GM18861 (cell line): ENCODE measurements around the gene ODAD4.
"Not testable (repeated sequence)": the region's sequence is repeated elsewhere in the genome, so short reads cannot be mapped to it uniquely, and the experiment has no call there.

Experiments
- ATAC-seq: cut with Tn5 transposase; IDR thresholded peaks from one replicate; pipeline ENCODE4 v1.9.1; 2021; ENCODE audit not compliant: unreplicated experiment

The ODAD4 gene

DNA sequence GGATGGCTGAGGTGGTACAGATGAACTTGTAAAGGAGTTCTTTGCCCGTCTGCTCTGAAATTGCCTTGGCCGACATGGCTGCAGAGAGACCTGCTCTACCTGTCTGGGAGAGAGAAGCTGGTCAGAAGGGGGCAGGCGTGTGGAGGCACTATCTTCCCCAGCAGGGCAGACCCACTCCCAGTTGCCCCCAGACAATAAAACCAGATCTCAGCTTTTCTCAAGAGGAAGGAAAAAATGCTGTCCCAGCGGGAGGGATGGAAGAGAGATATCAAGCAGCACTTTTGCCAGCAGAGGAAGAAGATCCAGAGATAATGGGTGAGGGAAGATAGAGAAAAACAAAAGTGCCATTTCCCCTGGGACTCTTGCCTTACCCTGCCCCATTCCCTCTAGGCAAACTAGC is 16.6 kb upstream of the ODAD4 start:
- ATAC-seq, result no peak

DNA sequence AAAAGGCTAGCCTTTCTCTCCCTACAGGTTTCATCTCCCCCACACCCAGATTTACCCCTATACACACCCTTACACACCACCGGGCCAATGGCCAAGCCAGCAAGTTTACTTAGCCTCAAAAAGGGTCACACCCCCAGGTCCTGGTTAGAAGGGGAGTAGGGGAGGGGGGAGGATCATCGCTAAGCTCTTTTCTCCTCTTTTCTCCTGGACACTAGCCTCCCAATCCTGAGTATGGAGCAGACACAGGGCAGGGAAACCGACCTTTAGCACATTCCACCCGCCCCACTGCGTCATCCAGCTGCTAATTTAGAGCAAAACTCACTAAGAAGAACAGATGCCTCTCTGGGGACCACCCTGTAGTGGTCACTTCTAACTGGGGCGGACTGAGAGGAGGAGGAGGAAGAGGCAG is 16.1 kb upstream of the ODAD4 start:
- ATAC-seq, result no peak

DNA sequence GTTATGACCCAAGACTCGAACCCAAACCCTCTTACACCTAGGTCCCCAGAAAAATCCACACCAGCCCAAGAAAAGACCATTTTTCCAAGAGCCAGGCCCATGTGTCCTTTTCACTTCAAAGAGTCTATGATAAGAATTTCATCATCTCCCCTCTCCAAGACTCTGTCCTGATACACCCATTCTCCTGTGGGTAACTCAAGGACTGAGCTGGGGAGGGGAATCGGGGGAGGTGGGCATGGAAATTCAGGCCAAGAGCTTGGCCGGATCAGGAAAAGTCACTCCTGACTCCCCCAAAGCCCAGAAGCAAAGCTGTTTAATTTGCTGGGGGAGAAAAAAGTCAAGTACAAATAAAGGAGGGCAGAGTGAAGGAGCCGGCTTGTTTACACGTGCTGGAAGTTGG is 15.4 kb upstream of the ODAD4 start:
- no peak for ATAC-seq

DNA sequence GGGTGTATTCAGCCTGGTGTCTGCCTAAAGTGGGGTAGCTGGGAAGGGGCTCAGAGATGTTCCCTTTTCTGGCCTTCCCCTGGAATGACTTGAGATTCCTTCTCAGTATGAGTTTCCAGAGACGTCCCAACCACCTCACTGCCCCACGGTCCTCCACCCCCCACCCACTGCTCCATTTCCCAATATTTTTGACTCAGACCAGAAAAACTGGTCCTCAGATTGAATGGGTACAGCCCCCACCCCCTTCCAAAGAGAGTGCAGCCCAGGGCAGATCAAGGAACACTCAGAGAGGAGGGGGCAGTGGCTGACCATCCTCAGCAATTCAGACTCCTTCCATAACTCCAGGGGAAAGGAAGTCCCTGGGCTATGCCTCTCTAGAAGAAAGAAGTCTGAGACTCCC is 14.9 kb upstream of the ODAD4 start:
- ATAC-seq, result no peak

DNA sequence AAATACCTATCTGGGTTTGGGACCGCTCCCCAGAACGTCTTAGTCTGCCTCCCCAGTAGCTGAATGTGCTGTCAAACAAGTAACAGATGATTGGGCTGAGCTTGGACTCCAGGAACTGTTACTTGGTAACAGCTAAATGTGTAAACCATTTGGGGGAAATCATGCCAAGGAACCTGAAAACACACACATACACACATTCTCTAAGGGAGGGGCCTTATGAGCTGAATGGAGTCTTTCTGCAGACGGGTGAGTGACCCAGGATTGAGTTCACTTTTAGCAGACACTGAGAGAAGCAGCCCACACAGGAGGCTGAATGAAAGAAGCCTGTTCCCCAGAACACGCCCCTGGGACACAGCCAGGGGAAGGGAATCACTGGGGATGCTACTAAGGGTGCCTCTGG is 13.2 kb upstream of the ODAD4 start:
- ATAC-seq, result no peak

DNA sequence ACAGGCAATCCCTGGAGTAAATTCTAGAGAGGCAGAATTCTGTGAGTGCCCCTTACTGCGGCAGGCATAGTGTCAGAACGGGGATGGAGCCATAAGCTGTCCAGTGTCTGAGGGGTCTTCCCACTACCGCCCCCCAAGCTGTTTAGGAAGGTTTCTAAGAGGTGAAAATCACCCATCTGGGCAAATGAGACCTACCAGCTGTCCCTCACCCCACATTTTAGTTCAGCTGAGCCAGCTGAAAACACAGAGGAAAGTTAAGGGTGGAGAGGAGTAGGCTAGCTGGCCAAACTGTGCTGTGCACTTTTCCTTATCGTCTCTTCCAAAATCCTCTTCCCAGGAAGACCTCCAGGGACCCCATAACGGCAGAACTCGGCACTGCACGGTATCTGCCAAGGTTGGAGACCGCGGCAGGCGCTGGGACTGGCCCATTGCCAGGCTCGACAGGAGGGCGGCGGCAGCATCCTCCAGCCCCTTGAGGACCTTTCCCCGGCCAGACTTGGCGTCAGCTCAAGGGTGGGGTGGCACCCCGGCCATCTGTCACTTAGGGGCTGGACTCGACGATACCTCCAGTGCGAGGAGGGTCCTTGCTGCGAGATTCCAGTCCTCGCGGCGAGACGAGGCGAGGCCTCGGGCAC is 12.6 kb upstream of the ODAD4 start:
- peak; percentile 8 for ATAC-seq

DNA sequence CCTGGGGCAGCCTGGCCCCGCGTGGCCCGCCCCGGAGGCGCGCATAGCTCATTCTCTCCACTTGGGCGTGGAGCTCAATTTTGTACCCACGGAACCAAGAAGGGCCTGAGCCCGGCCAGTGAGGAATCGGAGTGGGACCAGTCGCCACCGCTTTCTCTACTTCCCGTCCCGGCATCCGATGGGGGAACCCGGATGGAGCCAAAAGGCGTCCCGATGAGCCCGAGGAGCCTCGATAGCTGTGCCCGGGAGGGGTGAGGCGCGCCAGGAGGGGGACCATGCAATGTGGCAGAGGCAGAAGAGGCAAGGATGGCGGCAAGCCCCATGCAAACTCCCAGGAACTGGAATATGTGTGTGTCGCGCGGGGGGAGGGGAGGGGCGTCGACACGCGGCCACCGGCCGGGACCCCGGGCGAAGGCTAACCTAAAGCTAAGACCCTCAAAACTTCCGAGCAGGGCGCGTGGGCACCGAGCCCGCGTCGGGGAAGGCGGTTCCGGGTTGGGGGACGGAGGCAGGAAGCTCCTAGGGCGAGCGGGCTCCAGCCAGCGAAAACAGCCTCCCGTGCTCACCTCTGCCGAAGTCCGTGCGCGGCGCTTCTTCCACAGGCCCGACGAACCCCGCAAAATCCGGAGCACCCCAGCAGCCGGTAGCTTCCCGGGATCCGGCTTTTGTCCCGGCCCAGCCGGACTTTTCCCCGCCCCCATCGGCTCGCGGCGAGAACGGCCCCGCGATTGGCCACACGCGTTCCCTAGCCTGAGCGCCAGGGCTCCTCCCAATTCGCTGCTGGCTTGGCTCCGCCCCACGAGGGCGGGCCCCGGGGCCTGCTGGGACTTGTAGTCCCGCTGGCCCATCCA is 11.9 kb upstream of the ODAD4 start, which contains the start of gene ACLY:
ACLY (minus strand) TSS at position 638 of the 851 bp plus-strand sequence. CDS start 5,078 bp downstream, outside the sequence.
- ATAC-seq, result peak; percentile 86

DNA sequence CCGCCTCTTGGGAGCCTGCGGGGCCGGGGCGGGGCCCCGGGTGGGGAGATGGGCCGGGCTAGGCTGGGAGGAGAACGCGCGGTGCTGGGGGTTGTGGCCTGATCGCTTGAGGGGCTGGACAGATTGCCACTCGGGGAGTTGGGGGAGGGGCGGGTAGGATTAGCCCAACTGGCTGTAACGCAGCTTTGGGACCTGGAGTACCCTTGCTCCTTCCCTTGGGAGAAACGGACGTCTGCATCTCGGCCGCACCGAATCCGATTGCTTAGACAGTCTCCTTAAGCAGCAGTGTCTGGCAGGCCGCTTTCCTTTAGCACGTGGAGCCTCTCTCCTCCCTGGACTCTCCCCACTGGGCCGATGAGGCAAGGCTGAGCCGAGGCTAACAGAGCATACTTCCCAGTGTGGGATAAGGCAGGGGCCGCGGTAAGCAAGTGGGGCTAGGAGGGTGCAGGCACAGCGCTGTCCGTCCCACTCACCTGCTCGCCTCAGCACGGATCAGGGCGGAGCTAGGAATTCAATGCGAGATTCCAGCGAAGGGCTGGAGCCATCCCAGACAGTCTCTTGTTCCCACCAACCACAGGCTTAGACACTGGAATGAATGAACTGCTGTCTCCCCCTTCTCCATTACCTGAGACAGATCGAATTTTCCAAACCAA is 11.1 kb upstream of the ODAD4 start:
- ATAC-seq, result no peak

DNA sequence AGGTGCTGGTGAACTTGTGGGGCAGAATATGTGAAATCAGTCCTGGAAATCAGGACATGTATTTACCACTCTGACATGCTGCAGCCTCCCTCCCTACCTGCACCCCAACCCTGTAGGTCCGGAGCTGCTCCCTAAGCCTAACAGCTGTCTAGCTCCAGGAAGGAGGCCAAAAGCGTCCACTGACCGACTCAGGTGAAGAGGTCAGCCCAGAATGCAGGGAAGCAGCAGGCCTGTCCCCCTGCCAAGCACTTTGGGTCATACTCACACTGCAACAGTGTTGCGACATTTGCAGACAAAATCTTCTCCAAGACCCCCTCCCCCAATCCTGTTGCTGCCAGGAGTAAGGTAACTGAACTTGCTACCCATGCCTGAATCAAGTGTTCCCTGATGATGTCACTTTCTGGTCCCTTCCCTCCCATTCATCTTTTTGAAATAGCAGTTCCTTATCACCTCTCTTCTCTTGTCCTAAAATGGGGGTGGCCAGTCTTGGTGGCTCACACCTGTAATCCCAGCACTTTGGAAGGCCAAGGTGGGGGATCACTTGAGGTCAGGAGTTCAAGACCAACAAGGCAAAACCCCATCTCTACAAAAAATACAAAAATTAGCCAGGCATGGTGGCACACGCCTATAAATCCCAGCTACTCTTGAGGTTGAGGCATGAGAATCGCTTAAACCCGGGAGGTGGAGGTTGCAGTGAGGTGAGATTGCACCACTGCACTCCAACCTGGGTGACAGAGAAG is 10.4 kb upstream of the ODAD4 start:
- ATAC-seq, result no peak

DNA sequence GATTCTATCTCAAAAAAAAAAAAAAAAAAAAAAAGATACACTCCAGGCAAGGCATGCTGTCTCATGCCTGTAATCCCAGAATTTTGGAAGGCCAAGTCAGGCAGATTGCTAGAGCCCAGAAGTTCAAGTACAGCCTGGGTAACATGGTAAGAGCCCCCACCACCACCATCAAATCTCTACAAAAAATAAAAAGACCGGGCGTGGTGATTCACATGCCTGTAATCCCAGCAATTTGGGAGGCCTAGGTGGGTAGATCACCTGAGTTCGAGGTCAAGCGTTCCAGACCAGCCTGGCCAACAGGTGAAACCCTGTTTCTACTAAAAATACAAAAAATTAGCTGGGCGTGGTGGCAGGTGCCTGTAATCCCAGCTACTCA is 9.8 kb upstream of the ODAD4 start:
- ATAC-seq, result no peak

DNA sequence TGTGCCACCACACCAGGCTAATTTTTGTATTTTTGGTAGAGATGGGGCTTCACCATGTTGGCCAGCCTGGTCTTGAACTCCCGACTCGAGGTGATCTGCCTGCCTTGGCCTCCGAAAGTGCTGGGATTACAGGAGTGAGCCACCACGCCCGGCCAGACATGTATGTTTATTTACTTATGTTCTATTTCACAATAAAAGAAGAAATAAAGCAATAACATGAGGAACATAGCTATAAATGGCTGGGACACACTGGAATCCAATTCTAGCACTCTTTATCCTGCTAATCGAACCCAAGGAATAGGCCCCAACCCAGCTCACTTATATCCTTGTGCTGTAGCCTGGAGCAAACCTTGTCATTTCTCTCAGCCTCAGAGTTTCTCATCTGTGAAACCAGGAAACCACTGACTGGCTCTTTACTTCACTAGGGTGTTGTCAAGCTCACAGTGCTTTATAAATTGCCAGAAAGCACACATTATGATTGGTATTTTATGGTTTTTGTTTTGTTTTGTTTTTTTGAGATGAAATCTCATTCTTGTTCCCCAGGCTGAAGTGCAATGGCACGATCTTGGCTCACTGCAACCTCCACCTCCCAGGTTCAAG is 4.3 kb upstream of the ODAD4 start:
- ATAC-seq, result no peak

DNA sequence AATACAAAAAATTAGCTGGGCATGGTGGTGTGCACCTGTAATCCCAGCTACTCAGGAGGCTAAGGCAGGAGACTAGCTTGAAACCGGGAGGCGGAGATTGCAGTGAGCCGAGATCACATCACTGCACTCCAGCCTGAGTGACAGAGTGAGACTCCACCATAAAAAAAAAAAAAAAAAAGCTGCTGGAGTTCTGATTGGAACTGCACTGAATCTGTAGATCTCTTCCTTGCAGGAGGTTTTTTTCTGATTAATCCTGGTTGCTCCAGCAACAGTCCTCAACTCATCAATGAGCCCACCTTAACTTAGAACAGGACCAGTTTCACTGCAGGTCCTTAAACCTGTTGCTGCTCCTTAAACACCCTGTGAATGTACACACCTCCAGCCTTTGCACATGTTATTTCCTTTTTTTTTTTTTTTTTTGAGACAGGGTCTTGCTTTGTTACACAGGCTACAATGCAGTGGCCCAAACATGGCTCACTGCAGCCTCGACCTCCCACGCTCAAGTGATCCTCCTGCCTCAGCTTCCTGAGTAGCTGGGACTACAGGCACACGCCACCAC is 1.6 kb upstream of the ODAD4 start:
- no peak for ATAC-seq

DNA sequence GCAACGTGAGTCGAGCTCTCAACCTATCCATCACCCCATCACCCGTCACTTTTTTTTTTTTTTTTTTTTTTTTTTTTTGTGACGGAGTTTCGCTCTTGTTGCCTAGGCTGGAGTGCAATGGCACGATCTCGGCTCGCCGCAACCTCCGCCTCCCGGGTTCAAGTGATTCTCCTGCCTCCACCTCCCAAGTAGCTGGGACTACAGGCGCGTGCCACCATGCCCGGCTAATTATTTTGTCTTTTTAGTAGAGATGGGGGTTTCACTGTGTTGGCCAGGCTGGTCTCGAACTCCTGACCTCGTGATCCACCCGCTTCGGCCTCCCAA is 378 bp downstream of the ODAD4 start:
- ATAC-seq, result peak; percentile 19

DNA sequence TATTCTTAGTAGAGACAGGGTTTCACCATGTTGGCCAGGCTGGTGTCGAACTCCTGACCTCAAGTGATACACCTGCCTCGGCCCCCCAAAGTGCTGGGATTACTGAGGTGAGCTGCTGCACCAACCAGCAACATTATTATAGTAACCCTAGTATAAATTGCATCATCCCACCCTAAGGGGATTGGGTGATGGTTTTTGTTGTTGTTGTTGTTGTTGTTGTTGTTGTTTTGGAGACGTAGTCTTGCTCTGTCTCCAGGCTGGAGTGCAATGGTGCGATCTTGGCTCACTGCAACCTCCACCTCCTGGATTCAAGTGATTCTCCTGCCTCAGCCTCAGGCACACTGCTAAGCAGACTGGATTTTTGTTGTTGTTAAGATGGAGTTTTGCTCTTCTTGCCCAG is 1.3 kb downstream of the ODAD4 start:
- ATAC-seq, result not testable (repeated sequence)

DNA sequence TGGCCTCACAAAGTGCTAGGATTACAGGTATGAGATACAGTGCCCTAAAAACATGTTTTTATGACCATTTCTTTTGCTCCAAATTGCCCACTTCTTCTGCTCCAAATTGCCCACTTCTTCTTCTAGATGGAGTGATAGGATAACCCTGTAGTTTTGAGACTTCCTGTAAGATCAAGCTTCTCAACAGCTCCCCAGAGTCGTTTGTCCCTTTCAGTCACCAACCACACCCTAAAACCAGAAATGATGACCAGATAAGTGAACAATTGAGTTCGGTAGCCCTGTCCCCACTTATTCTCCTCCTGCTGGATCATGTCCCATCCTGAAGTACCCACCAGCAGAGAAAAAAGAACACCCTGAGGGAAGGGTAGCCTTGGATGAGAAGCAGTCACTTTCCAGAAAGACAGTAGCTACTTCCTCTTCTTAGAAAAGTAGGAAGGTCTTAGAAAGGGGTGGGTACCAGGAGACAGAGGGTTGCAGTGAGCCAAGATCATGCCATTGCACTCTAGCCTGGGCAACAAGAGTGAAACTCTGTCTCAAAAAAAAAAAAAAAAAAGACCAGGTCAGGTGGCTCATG is 2.5 kb downstream of the ODAD4 start:
- ATAC-seq, result no peak

DNA sequence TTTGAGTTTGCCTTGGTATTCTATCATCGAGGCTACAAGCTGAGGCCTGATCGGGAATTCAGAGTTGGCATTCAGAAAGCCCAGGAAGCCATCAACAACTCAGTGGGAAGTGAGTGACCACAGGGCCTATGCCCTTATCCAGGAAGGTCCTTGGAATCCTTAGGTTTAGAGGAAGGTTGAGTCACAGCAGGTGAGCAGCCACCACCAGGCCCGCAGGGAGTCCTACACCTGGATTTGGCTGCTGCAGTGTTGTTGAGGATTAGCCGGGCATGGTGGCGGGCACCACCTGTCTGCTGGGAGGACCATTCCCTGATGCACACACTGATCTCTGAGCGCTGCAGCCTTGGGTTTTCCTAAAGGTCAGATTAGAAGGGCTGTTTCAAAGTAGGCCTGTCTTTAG is 5.2 kb downstream of the ODAD4 start:
- ATAC-seq, result no peak

DNA sequence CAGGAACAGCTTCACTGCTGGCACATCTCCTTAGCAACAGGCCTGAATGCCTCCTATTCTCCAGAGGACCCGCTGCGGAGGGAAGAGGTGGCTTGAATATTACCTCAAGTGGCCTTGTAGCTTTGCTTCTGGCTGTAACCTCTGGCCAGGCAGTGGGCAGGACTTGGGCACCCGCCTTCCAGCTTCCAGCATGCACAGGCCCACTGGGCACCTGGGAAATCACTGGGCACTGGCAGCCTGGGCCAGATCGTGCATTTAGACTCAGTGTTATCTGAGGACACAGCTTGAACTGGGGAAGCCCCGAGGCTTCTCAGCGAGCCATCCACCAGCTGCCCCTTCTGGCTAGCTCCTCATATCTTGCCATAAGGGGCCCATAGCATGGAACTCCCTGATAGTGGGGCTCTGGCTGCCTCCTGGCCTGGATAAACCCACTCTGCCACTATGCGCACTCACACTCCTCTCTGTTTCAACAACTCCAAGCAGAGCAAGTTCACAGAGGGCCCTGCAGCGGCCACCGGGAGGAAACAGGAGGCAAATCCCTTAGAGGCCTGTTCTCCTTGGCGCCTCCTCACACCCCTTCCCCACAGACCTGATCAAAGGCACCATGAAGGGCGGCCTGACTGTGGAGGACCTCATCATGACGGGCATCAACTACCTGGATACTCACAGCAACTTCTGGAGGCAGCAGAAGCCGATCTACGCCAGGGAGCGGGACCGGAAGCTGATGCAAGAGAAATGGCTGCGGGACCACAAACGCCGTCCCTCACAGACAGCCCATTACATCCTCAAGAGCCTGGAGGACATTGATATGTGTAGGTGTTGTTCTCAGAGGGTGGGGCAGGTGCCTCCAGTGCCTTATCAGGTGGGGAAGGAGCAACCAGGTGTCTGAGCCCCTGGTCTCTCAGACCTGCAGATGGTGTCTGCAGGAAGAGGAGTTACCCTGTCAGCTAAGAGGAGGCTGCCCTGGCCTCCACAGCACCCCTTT is 7.8 kb downstream of the ODAD4 start:
- ATAC-seq, result no peak

DNA sequence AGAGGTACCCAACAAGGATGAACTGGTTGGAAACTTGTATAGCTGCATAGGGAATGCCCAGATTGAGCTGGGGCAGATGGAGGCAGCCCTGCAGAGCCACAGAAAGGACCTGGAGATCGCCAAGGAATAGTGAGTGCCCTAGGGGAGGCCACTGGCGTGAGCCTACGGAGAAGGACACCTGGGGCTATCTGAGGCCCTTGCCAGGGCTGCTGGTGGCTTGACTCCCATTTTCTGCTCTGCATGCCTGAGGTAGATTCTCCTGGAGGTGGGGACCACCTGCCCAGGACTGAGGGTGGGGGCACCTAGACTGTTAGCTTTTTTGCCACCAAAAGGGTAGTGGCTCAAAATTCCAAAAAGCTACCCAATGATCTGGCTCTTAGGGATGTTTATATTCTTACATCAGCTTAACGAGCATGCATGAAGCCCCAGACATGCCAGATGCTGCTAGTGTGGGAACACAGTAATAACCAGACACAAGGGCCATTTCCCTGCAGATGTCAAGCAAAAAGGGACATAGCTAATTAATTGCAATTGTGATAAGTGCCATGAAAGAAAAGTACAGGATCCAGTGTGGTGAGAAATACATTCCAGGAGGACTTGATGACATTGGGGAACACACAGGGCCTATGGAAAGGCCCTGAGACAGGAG is 8.8 kb downstream of the ODAD4 start:
- no peak for ATAC-seq

DNA sequence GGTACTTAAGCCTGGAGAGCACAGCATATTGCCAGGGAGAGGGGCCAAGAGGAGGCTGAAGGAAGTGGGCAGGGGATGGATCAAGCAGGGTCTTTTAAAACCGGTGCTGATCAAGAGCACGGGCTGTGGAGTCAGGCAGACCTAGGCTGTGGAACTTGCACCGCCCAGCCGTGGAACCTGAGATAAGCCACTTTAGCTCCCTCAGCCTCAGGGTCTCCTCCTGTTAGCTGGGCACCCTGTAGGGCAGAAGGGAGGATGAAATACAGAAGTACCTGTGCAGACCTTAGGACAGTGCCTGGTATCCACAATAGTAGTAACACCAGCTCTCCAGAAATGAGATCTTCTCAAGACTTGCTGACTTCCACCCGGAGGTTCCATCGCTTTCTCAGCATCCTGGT is 9.3 kb downstream of the ODAD4 start:
- no peak for ATAC-seq
